ENCODE data around the gene BMP3.

- no peak for TF ChIP-seq NFRKB (IDR thresholded peaks at IDR 0.05)
- no peak for TF ChIP-seq HDGF (IDR thresholded peaks at IDR 0.05; ENCODE audit: borderline replicate concordance)
- TF ChIP-seq FOXM1 (IDR thresholded peaks at IDR 0.05; ENCODE audit: borderline replicate concordance): no peak
- TF ChIP-seq ZNF384 (IDR thresholded peaks at IDR 0.05): no peak
- TF ChIP-seq SUZ12 (IDR thresholded peaks at IDR 0.05): no peak
- TF ChIP-seq L3MBTL2 (conservative IDR thresholded peaks at IDR 0.05): no peak
- TF ChIP-seq BHLHE40 (IDR thresholded peaks at IDR 0.05; ENCODE audit: borderline replicate concordance): no peak
- TF ChIP-seq FOXK2 (IDR thresholded peaks at IDR 0.05): no peak
- TF ChIP-seq PKNOX1 (IDR thresholded peaks at IDR 0.05): no peak
- no peak for TF ChIP-seq CTBP1 (IDR thresholded peaks at IDR 0.05; ENCODE audit: borderline replicate concordance)
These were observed 39.3 kb downstream of the BMP3 start for GRCh38 chr4:81069706-81070331.

Data from HEK293T (cell line).